OCI-LY7 (cell line): ENCODE measurements around the gene PPP1R11.

Experiments
- EZH2phosphoT487 ChIP-seq: fragments of 200-600 bp; sonication (generic); IDR thresholded peaks from 2 replicates; pipeline ENCODE4 v1.6.1; 2018; ENCODE audit warnings: low read depth, borderline replicate concordance, mild to moderate bottlenecking, mixed run types, antibody characterized with exemption, low read length, moderate library complexity, mixed read lengths
- TF ChIP-seq, protein P1 (sequence below): fragments of 200-600 bp; sonication (generic); conservative IDR thresholded peaks from 2 replicates; pipeline ENCODE4 v1.5.1; 2014; ENCODE audit warnings: mild to moderate bottlenecking, antibody characterized with exemption, low read length, moderate library complexity, mixed read lengths

DNA sequence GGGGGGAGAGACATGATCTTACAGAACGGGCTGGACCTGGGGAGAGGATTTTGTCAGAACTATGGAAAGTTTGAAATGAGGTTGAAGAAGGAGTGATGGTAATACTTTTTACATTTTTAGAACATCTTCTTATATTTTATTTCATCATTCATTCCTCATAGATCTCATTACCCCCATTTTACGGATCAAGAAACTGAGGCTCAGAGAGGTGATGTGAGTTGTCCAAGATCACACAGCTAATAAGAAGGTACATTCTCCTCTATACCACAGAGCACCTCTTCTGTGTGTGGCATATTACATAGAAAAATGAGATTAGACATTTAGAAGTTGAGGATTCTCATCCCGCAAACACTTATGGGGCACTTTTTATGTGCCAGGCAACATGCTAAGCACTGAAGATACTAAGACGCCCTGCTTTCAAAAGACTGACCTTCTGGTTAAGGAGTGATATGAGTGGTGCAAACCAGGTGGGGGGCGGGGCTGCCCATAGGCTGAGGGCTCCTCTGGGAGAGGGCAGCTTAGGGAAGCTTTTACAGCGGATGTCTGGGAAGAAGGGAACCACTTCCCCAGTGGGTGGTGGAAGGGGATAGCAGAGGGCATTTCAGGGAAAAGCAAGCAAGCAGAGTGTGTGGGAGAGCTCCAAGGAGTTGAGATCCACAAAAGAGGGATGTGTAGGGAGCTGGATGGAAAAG is 26.0 kb downstream of the PPP1R11 start:
- TF ChIP-seq, protein P1, sequence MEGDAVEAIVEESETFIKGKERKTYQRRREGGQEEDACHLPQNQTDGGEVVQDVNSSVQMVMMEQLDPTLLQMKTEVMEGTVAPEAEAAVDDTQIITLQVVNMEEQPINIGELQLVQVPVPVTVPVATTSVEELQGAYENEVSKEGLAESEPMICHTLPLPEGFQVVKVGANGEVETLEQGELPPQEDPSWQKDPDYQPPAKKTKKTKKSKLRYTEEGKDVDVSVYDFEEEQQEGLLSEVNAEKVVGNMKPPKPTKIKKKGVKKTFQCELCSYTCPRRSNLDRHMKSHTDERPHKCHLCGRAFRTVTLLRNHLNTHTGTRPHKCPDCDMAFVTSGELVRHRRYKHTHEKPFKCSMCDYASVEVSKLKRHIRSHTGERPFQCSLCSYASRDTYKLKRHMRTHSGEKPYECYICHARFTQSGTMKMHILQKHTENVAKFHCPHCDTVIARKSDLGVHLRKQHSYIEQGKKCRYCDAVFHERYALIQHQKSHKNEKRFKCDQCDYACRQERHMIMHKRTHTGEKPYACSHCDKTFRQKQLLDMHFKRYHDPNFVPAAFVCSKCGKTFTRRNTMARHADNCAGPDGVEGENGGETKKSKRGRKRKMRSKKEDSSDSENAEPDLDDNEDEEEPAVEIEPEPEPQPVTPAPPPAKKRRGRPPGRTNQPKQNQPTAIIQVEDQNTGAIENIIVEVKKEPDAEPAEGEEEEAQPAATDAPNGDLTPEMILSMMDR = no peak
- TF ChIP-seq EZH2phosphoT487 = no peak
